H9 (cell line): ENCODE results near the gene CEP128. TPM values are rescaled to one million over a fixed set of nuclear protein-coding genes. Genes with fewer than 3 reads are reported as not detected.

Experiments used
- DNase-seq: peaks from one replicate; pipeline ENCODE4 v3.0.0-alpha.2; 2017
- H2AFZ ChIP-seq: one replicate; pipeline ENCODE4 v1.6.1; 2013; ENCODE audit warnings: mild to moderate bottlenecking, low read length, control low read depth, moderate library complexity
- H2AK5ac ChIP-seq: 2 replicates; pipeline ENCODE4 v1.6.1; 2013; ENCODE audit warnings: low read length, control low read depth, mixed read lengths; ENCODE audit not compliant: insufficient read length
- H2BK120ac ChIP-seq: one replicate; pipeline ENCODE4 v1.6.1; 2013; ENCODE audit warnings: low read depth, mild to moderate bottlenecking, low read length, control low read depth, inconsistent platforms; ENCODE audit not compliant: poor library complexity, severe bottlenecking
- H2BK12ac ChIP-seq: 2 replicates; pipeline ENCODE4 v1.6.1; 2013; ENCODE audit warnings: low read length, control low read depth, mixed read lengths, low read depth; ENCODE audit not compliant: insufficient read length
- H2BK15ac ChIP-seq: 2 replicates; pipeline ENCODE4 v1.6.1; 2013; ENCODE audit warnings: low read depth, low read length, control low read depth
- H2BK20ac ChIP-seq: one replicate; pipeline ENCODE4 v1.6.1; 2013; ENCODE audit warnings: low read depth, mild to moderate bottlenecking, low read length, control low read depth, inconsistent platforms; ENCODE audit not compliant: poor library complexity, severe bottlenecking
- H2BK5ac ChIP-seq: 2 replicates; pipeline ENCODE4 v1.6.1; 2013; ENCODE audit warnings: low read length, control low read depth, mixed read lengths; ENCODE audit not compliant: insufficient read length
- H3K14ac ChIP-seq: 2 replicates; pipeline ENCODE4 v1.6.1; 2013; ENCODE audit warnings: low read length, control low read depth; ENCODE audit not compliant: insufficient read depth
- H3K18ac ChIP-seq: 2 replicates; pipeline ENCODE4 v1.6.1; 2013; ENCODE audit warnings: low read depth, mild to moderate bottlenecking, mixed read lengths, low read length, control low read depth; ENCODE audit not compliant: insufficient read length
- H3K23ac ChIP-seq: 2 replicates; pipeline ENCODE4 v1.6.1; 2013; ENCODE audit warnings: low read length, control low read depth, mixed read lengths, low read depth; ENCODE audit not compliant: insufficient read length
- H3K23me2 ChIP-seq: 2 replicates; pipeline ENCODE4 v1.6.1; 2013; ENCODE audit warnings: low read depth, mild to moderate bottlenecking, mixed read lengths, low read length, control low read depth; ENCODE audit not compliant: insufficient read length, poor library complexity, severe bottlenecking
- H3K27ac ChIP-seq: 2 replicates; pipeline ENCODE4 v1.5.1; 2013; ENCODE audit warnings: low read length, control low read depth, mixed read lengths, low read depth; ENCODE audit not compliant: insufficient read length
- H3K27me3 ChIP-seq: 2 replicates; pipeline ENCODE4 v1.6.1; 2013; ENCODE audit warnings: low read length, control low read depth, inconsistent platforms; ENCODE audit not compliant: insufficient read depth
- H3K4ac ChIP-seq: 2 replicates; pipeline ENCODE4 v1.6.1; 2013; ENCODE audit warnings: low read depth, mild to moderate bottlenecking, control low read depth, inconsistent platforms, low read length, moderate library complexity
- H3K4me1 ChIP-seq: 2 replicates; pipeline ENCODE4 v1.6.1; 2013; ENCODE audit warnings: low read length, control low read depth, inconsistent platforms; ENCODE audit not compliant: insufficient read depth
- H3K4me2 ChIP-seq: 2 replicates; pipeline ENCODE4 v1.6.1; 2013; ENCODE audit warnings: low read length, control low read depth, mixed read lengths; ENCODE audit not compliant: insufficient read length, insufficient read depth
- H3K56ac ChIP-seq: 2 replicates; pipeline ENCODE4 v1.6.1; 2013; ENCODE audit warnings: low read depth, mild to moderate bottlenecking, mixed read lengths, low read length, control low read depth; ENCODE audit not compliant: insufficient read length
- H3K79me1 ChIP-seq: 2 replicates; pipeline ENCODE4 v1.6.1; 2013; ENCODE audit warnings: low read depth, mild to moderate bottlenecking, moderate library complexity, low read length, control low read depth, inconsistent platforms; ENCODE audit not compliant: insufficient read depth, poor library complexity, severe bottlenecking
- H3K79me2 ChIP-seq: 2 replicates; pipeline ENCODE4 v1.6.1; 2013; ENCODE audit warnings: low read length, control low read depth, inconsistent platforms; ENCODE audit not compliant: insufficient read depth
- H3K9ac ChIP-seq: 2 replicates; pipeline ENCODE4 v1.6.1; 2013; ENCODE audit warnings: low read length, control low read depth, mixed read lengths; ENCODE audit not compliant: insufficient read length; ENCODE audit errors: extremely low read depth
- H3K9me3 ChIP-seq: one replicate; pipeline ENCODE4 v1.6.1; 2013; ENCODE audit warnings: low read depth, low read length, inconsistent platforms; ENCODE audit not compliant: control insufficient read depth
- H3T11ph ChIP-seq: one replicate; pipeline ENCODE4 v1.6.1; 2013; ENCODE audit warnings: mild to moderate bottlenecking, low read length, control low read depth, inconsistent platforms
- H4K20me1 ChIP-seq: one replicate; pipeline ENCODE4 v1.6.1; 2013; ENCODE audit not compliant: control insufficient read depth, insufficient read length, insufficient read depth
- H4K5ac ChIP-seq: 2 replicates; pipeline ENCODE4 v1.6.1; 2013; ENCODE audit warnings: low read depth, mild to moderate bottlenecking, mixed read lengths, low read length, control low read depth; ENCODE audit not compliant: insufficient read length
- H4K8ac ChIP-seq: replicated peaks from 2 replicates; pipeline ENCODE4 v1.6.1; 2013; ENCODE audit warnings: low read length, control low read depth, mixed read lengths, low read depth; ENCODE audit not compliant: insufficient read length
- H4K91ac ChIP-seq: 2 replicates; pipeline ENCODE4 v1.6.1; 2013; ENCODE audit warnings: low read depth, mild to moderate bottlenecking, moderate library complexity, mixed read lengths, low read length, control low read depth; ENCODE audit not compliant: insufficient read length
- H3K27ac Mint-ChIP-seq, 3 experiments: 2 replicates in 2 of 3; 3 replicates in 1 of 3; pipeline ENCODE4 v1.8.0; 2020 to 2021; ENCODE audit warnings: mixed read lengths in 3 of 3, mild to moderate bottlenecking in 1 of 3, moderate library complexity in 1 of 3
- H3K27me3 Mint-ChIP-seq: 2 replicates; pipeline ENCODE4 v1.8.0; 2021; ENCODE audit warnings: low read depth, mild to moderate bottlenecking, moderate library complexity, mixed read lengths
- H3K36me3 Mint-ChIP-seq, 3 experiments: 2 replicates in 2 of 3; 3 replicates in 1 of 3; pipeline ENCODE4 v1.8.0; 2020 to 2021; ENCODE audit warnings: low read depth in 3 of 3, mixed read lengths in 3 of 3; ENCODE audit not compliant: insufficient read depth in 1 of 3
- H3K4me1 Mint-ChIP-seq, 2 experiments: 2 replicates each; pipeline ENCODE4 v1.8.0; 2020; ENCODE audit warnings: mixed read lengths in 2 of 2
- H3K4me3 Mint-ChIP-seq, 2 experiments: 2 replicates in 1 of 2; 3 replicates in 1 of 2; pipeline ENCODE4 v1.8.0; 2020 to 2021; ENCODE audit warnings: mild to moderate bottlenecking in 2 of 2, mixed read lengths in 2 of 2, moderate library complexity in 1 of 2
- H3K9me3 Mint-ChIP-seq, 2 experiments: 2 replicates in 1 of 2; 3 replicates in 1 of 2; pipeline ENCODE4 v1.8.0; 2020; ENCODE audit warnings: mild to moderate bottlenecking in 2 of 2, mixed read lengths in 2 of 2, moderate library complexity in 1 of 2
- WGBS: extraction: QIAGEN DNeasy Blood & Tissue Kit; methylation state at CpG from one replicate; pipeline ENCODE4 v1.1.7; 2013; ENCODE audit warnings: missing lambda C conversion rate, low lambda C conversion rate, mixed read lengths; ENCODE audit not compliant: insufficient read length; ENCODE audit errors: extremely low coverage; 5-methylcytosine and 5-hydroxymethylcytosine counted together
- total RNA-seq: library from RNA; stranded (reverse); gene quantifications from 2 replicates; pipeline ENCODE4 v1.2.1, GENCODE V29; 2021
- TF ChIP-seq, protein P1 (sequence below): fragments of 200-600 bp; sonication (generic); conservative IDR thresholded peaks from 3 replicates; pipeline ENCODE4 v1.8.0; 2021; ENCODE audit warnings: antibody characterized with exemption, mild to moderate bottlenecking

Gene CEP128
- total RNA-seq, 1 experiment from 2014 or later = 16.3 TPM

DNA sequence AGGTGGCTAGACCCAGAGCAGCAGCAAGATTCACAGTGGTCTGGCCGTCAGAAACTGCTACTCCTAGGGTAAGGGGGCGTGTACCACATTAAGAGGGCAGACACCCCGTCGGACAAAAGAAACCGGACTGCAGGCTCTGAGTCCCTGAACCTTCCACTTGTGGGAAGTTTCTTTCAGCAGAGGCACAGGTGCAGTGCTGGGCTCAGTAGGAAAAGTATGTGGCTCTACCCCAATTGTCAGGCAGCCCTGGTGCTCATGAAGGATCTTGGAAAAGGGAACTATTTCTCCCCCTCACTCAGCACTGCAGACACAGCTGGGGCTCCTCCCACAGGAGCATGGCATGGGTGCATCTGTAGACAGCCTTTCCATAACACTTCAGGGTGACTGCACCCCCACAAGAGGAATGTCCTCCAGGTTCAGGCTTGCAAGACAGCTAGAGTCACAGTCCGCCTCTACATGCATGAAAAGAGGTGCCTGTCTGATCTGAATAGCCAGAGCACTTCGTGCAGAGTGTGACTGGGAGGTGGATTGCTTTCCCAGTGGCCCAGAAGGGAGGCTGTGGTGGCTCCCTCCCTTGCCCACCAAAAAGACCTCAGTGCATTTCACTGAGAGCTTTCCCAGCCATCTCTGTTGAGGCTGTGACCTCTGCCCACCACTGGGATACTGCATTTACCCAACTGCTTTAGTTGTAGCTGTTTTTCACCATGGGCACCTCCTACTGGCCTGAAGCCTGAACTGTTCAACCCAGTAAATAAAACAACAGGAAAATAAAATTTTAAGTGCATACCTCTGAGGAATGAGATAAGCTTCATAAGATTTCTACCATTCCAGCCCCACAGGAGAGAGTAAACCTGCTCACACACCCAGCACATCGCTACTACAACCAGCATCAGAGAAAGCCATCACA is 14.2 kb downstream of the CEP128 start:
- H4K8ac ChIP-seq = no peak overlapping the region
- no peaks in the 10 kb centered on the region for H3K27me3 Mint-ChIP-seq
- H3K4me2 ChIP-seq = no peak overlapping the region
- no peak overlapping the region for H3K9ac ChIP-seq
- no peaks in the 10 kb centered on the region for H3K79me2 ChIP-seq
- H3K23me2 ChIP-seq = no peaks in the 10 kb centered on the region
- H3K4me1 Mint-ChIP-seq = peaks cover 32 to 39% of the 10 kb centered on the region in 2 experiments
- H3T11ph ChIP-seq = no peak overlapping the region
- H3K56ac ChIP-seq = no peak overlapping the region
- H2BK15ac ChIP-seq = no peak overlapping the region
- H3K18ac ChIP-seq = no peak overlapping the region
- peaks cover 0 to 12% (median 5%) of the 10 kb centered on the region in 3 experiments; a peak in 3 of 7 replicates for H3K36me3 Mint-ChIP-seq
- H3K9me3 Mint-ChIP-seq = peaks cover 0 to 3% of the 10 kb centered on the region in 2 experiments; a peak in 1 of 5 replicates
- no peak overlapping the region for H3K4ac ChIP-seq
- H3K9me3 ChIP-seq = no peaks in the 10 kb centered on the region
- H3K4me3 Mint-ChIP-seq = no peak overlapping the region; a peak in 1 of 5 replicates
- no CpG with 5 or more reads among the region's 8 CpGs for WGBS
- no peak overlapping the region for H2AFZ ChIP-seq
- H3K79me1 ChIP-seq = no peaks in the 10 kb centered on the region
- peak; percentile 38 for DNase-seq
- no peak overlapping the region for H4K5ac ChIP-seq
- TF ChIP-seq, protein P1, sequence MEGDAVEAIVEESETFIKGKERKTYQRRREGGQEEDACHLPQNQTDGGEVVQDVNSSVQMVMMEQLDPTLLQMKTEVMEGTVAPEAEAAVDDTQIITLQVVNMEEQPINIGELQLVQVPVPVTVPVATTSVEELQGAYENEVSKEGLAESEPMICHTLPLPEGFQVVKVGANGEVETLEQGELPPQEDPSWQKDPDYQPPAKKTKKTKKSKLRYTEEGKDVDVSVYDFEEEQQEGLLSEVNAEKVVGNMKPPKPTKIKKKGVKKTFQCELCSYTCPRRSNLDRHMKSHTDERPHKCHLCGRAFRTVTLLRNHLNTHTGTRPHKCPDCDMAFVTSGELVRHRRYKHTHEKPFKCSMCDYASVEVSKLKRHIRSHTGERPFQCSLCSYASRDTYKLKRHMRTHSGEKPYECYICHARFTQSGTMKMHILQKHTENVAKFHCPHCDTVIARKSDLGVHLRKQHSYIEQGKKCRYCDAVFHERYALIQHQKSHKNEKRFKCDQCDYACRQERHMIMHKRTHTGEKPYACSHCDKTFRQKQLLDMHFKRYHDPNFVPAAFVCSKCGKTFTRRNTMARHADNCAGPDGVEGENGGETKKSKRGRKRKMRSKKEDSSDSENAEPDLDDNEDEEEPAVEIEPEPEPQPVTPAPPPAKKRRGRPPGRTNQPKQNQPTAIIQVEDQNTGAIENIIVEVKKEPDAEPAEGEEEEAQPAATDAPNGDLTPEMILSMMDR = peak; percentile 56
- no peaks in the 10 kb centered on the region for H3K4me1 ChIP-seq
- no peak overlapping the region for H2BK20ac ChIP-seq
- no peak overlapping the region for H4K91ac ChIP-seq
- H2AK5ac ChIP-seq = no peak overlapping the region
- H3K23ac ChIP-seq = no peak overlapping the region
- H2BK120ac ChIP-seq = no peak overlapping the region
- H3K27ac ChIP-seq = no peak overlapping the region
- no peak overlapping the region for H2BK5ac ChIP-seq
- H2BK12ac ChIP-seq = no peak overlapping the region
- H4K20me1 ChIP-seq = no peaks in the 10 kb centered on the region
- H3K14ac ChIP-seq = no peak overlapping the region
- H3K27me3 ChIP-seq = no peaks in the 10 kb centered on the region; the same call in 1 of the 2 replicates
- peak overlapping the region in 1 of 3 experiments; percentile 16; a peak in 2 of 7 replicates for H3K27ac Mint-ChIP-seq
